PC-3 (cell line): ENCODE results near the gene KIN.

Experiments used
- CTCF ChIP-seq: fragments of 300-600 bp; sonication (generic); conservative IDR thresholded peaks from 2 replicates; pipeline ENCODE4 v1.5.1; 2017; ENCODE audit warnings: antibody characterized with exemption, low read depth, mild to moderate bottlenecking, low read length
- EZH2 ChIP-seq: fragments of 300-600 bp; sonication (generic); IDR thresholded peaks from one replicate; pipeline ENCODE4 v1.6.1; 2017; ENCODE audit warnings: antibody characterized with exemption, mild to moderate bottlenecking, low read length; ENCODE audit not compliant: unreplicated experiment
- EZH2phosphoT487 ChIP-seq: fragments of 300-600 bp; sonication (generic); IDR thresholded peaks from 2 replicates; pipeline ENCODE4 v1.6.1; 2018; ENCODE audit warnings: mild to moderate bottlenecking, antibody characterized with exemption, low read length, borderline replicate concordance

- TF ChIP-seq CTCF (no peak), EZH2 (no peak), EZH2phosphoT487 (no peak)
Measured at GRCh38 chr10:7788639-7789286, 970 bp upstream of the KIN start.
